ACC112 (cell line): Measurements from ENCODE around the gene SPOCK1.

ENCODE experiments used
- H2AFZ ChIP-seq: fragments of 200-600 bp; sonication (generic); one replicate; pipeline ENCODE4 v1.6.0; 2017; ENCODE audit warnings: antibody characterized with exemption, low read length; ENCODE audit not compliant: unreplicated experiment
- H3K27ac ChIP-seq: fragments of 200-600 bp; sonication (generic); 2 replicates; pipeline ENCODE4 v1.5.1; 2014; ENCODE audit warnings: low read depth, mild to moderate bottlenecking, antibody characterized with exemption, low read length, moderate library complexity
- H3K27me3 ChIP-seq: fragments of 200-600 bp; sonication (generic); 2 replicates; pipeline ENCODE4 v1.6.1; 2014; ENCODE audit warnings: mild to moderate bottlenecking, antibody characterized with exemption, low read length, moderate library complexity, mixed read lengths; ENCODE audit not compliant: insufficient read depth
- H3K36me3 ChIP-seq: fragments of 200-600 bp; sonication (generic); 2 replicates; pipeline ENCODE4 v1.6.1; 2016; ENCODE audit warnings: mild to moderate bottlenecking, antibody characterized with exemption, low read length, moderate library complexity, mixed read lengths; ENCODE audit not compliant: insufficient read depth
- H3K4me1 ChIP-seq: fragments of 200-600 bp; sonication (generic); one replicate; pipeline ENCODE4 v1.6.1; 2016; ENCODE audit warnings: low read length, mixed read lengths; ENCODE audit not compliant: insufficient read depth, unreplicated experiment, control insufficient read depth
- H3K4me3 ChIP-seq: fragments of 200-600 bp; sonication (generic); 2 replicates; pipeline ENCODE4 v1.5.1; 2014; ENCODE audit warnings: mild to moderate bottlenecking, low read depth, low read length
- H3K79me2 ChIP-seq: fragments of 200-600 bp; sonication (generic); one replicate; pipeline ENCODE4 v1.6.0; 2016; ENCODE audit warnings: low read length; ENCODE audit not compliant: control insufficient read depth, unreplicated experiment, insufficient read depth

The SPOCK1 gene

GRCh38 chr5:137254119-137255090 is 244.7 kb downstream of the SPOCK1 start:
- Histone ChIP-seq H3K36me3 (no peaks in the 10 kb centered on the region), H3K4me1 (peaks cover 24% of the 10 kb centered on the region), H3K4me3 (peak overlapping the region; percentile 71), H2AFZ (peak overlapping the region; percentile 73), H3K79me2 (peaks cover 3% of the 10 kb centered on the region), H3K27me3 (no peaks in the 10 kb centered on the region), H3K27ac (peak overlapping the region; percentile 73)

GRCh38 chr5:137252512-137252911 is 246.6 kb downstream of the SPOCK1 start:
- H3K27me3 ChIP-seq, result no peaks in the 10 kb centered on the region
- H3K4me1 ChIP-seq, result peaks cover 24% of the 10 kb centered on the region
- H3K79me2 ChIP-seq, result peaks cover 3% of the 10 kb centered on the region
- peak overlapping the region; percentile 7; the same call in 1 of the 2 replicates for H3K27ac ChIP-seq
- no peaks in the 10 kb centered on the region for H3K36me3 ChIP-seq
- no peak overlapping the region for H2AFZ ChIP-seq
- H3K4me3 ChIP-seq, result no peak overlapping the region

GRCh38 chr5:137250421-137250820 is 248.7 kb downstream of the SPOCK1 start:
- no peak overlapping the region for H3K4me3 ChIP-seq
- H3K27me3 ChIP-seq, result no peaks in the 10 kb centered on the region
- H2AFZ ChIP-seq, result no peak overlapping the region
- H3K27ac ChIP-seq, result no peak overlapping the region
- H3K79me2 ChIP-seq, result peaks cover 3% of the 10 kb centered on the region
- H3K36me3 ChIP-seq, result no peaks in the 10 kb centered on the region
- H3K4me1 ChIP-seq, result peaks cover 24% of the 10 kb centered on the region

- Histone ChIP-seq H2AFZ (no peak overlapping the region), H3K27me3 (no peaks in the 10 kb centered on the region), H3K4me1 (peaks cover 10% of the 10 kb centered on the region), H3K79me2 (peaks cover 3% of the 10 kb centered on the region), H3K27ac (no peak overlapping the region), H3K4me3 (no peak overlapping the region), H3K36me3 (no peaks in the 10 kb centered on the region)
Measured at GRCh38 chr5:137248527-137248926, 250.6 kb downstream of the SPOCK1 start.

- Histone ChIP-seq H3K79me2 (no peaks in the 10 kb centered on the region), H3K27ac (no peak overlapping the region)
Measured at GRCh38 chr5:137245438-137245837, 253.7 kb downstream of the SPOCK1 start.

GRCh38 chr5:137240285-137240684 is 258.8 kb downstream of the SPOCK1 start:
- H3K27me3 ChIP-seq, result no peaks in the 10 kb centered on the region
- H2AFZ ChIP-seq, result no peak overlapping the region
- no peaks in the 10 kb centered on the region for H3K36me3 ChIP-seq
- no peak overlapping the region for H3K27ac ChIP-seq
- no peak overlapping the region for H3K4me3 ChIP-seq
- H3K4me1 ChIP-seq, result no peaks in the 10 kb centered on the region
- no peaks in the 10 kb centered on the region for H3K79me2 ChIP-seq

More at GRCh38 chr5:137245438-137245837, 253.7 kb downstream of the SPOCK1 start:
- H3K36me3 ChIP-seq, result no peaks in the 10 kb centered on the region
- no peaks in the 10 kb centered on the region for H3K4me1 ChIP-seq
- no peak overlapping the region for H2AFZ ChIP-seq
- H3K4me3 ChIP-seq, result no peak overlapping the region
- H3K27me3 ChIP-seq, result no peaks in the 10 kb centered on the region

- H3K27me3 ChIP-seq, result no peaks in the 10 kb centered on the region
- H3K27ac ChIP-seq, result no peak overlapping the region
- no peaks in the 10 kb centered on the region for H3K79me2 ChIP-seq
- H2AFZ ChIP-seq, result no peak overlapping the region
- no peaks in the 10 kb centered on the region for H3K36me3 ChIP-seq
- no peaks in the 10 kb centered on the region for H3K4me1 ChIP-seq
- H3K4me3 ChIP-seq, result no peak overlapping the region
Measured at GRCh38 chr5:137236849-137237507, 262.1 kb downstream of the SPOCK1 start.

GRCh38 chr5:137236252-137236651 is 262.9 kb downstream of the SPOCK1 start:
- Histone ChIP-seq H3K36me3 (no peaks in the 10 kb centered on the region), H2AFZ (no peak overlapping the region), H3K27me3 (no peaks in the 10 kb centered on the region), H3K27ac (no peak overlapping the region), H3K79me2 (no peaks in the 10 kb centered on the region), H3K4me1 (peaks cover 5% of the 10 kb centered on the region), H3K4me3 (no peak overlapping the region)

GRCh38 chr5:137234973-137235943 is 263.9 kb downstream of the SPOCK1 start:
- H3K79me2 ChIP-seq, result no peaks in the 10 kb centered on the region
- no peaks in the 10 kb centered on the region for H3K27me3 ChIP-seq
- H3K36me3 ChIP-seq, result no peaks in the 10 kb centered on the region
- no peak overlapping the region for H2AFZ ChIP-seq
- no peak overlapping the region for H3K27ac ChIP-seq
- H3K4me1 ChIP-seq, result peaks cover 5% of the 10 kb centered on the region
- H3K4me3 ChIP-seq, result no peak overlapping the region

- no peak overlapping the region for H3K27ac ChIP-seq
- H3K27me3 ChIP-seq, result no peaks in the 10 kb centered on the region
- H3K4me3 ChIP-seq, result no peak overlapping the region
- H3K4me1 ChIP-seq, result peaks cover 5% of the 10 kb centered on the region
- no peaks in the 10 kb centered on the region for H3K36me3 ChIP-seq
- no peaks in the 10 kb centered on the region for H3K79me2 ChIP-seq
- no peak overlapping the region for H2AFZ ChIP-seq
Measured at GRCh38 chr5:137233726-137234125, 265.4 kb downstream of the SPOCK1 start.
